Body of pancreas (tissue), 4 donors: ENCODE results near the gene TPGS2. TPM values are rescaled to one million over a fixed set of nuclear protein-coding genes. Genes with fewer than 3 reads are reported as not detected.
"Not testable (repeated sequence)": the region's sequence is repeated elsewhere in the genome, so short reads cannot be mapped to it uniquely, and the experiment has no call there.

ENCODE experiments used
- ATAC-seq: fragments of 150-250 bp; one replicate; pipeline ENCODE4 v1.9.1; 2016
- DNase-seq, 4 donors: peaks; one replicate each; pipeline ENCODE4 v3.0.0-alpha.2; 2019
- H3K27ac ChIP-seq, 4 donors: fragments of 200-600 bp; sonication (generic); 1 replicate in 3 of 4; 2 replicates in 1 of 4; pipeline versions ENCODE4 v1.5.1 to v1.6.1; 2016 to 2019; ENCODE audit warnings: mild to moderate bottlenecking in 1 of 4, mixed read lengths in 1 of 4, moderate library complexity in 1 of 4
- H3K27me3 ChIP-seq, 2 donors: fragments of 200-600 bp; sonication (generic); one replicate each; pipeline ENCODE4 v1.6.0; 2016; ENCODE audit warnings: mild to moderate bottlenecking in 1 of 2
- H3K36me3 ChIP-seq, 2 donors: fragments of 200-600 bp; sonication (generic); replicated peaks in 1 of 2; 2 replicates each; pipeline ENCODE4 v1.5.1; 2016; ENCODE audit warnings: low read depth in 2 of 2; ENCODE audit not compliant: insufficient read depth in 1 of 2
- H3K4me1 ChIP-seq: fragments of 200-600 bp; sonication (generic); one replicate; pipeline ENCODE4 v1.6.0; 2016
- H3K4me3 ChIP-seq, 2 donors: fragments of 200-600 bp; sonication (generic); 1 replicate in 1 of 2; 2 replicates in 1 of 2; pipeline ENCODE4 v1.5.1; 2016 to 2019
- H3K9me3 ChIP-seq, 3 donors: fragments of 200-600 bp; sonication (generic); 1 replicate in 2 of 3; 2 replicates in 1 of 3; pipeline ENCODE4 v1.5.1; 2016
- CTCF ChIP-seq, 7 experiments: fragments of 450-650 bp in 4 of 7; fragments of 200-600 bp in 3 of 7; sonication (generic) in 3 of 7; IDR thresholded peaks; one replicate each; pipeline ENCODE4 v1.5.1; 2016 to 2019; ENCODE audit warnings: antibody characterized with exemption in 7 of 7
- POLR2A ChIP-seq, 3 donors: fragments of 450-650 bp; IDR thresholded peaks; one replicate each; pipeline ENCODE4 v1.6.1; 2016; ENCODE audit warnings: antibody characterized with exemption in 3 of 3, mild to moderate bottlenecking in 2 of 3
- WGBS, 2 donors: methylation state at CpG; one replicate each; pipeline ENCODE4 v1.1.5; 2017; 5-methylcytosine and 5-hydroxymethylcytosine counted together
- intact Hi-C: fragments of 100-400 bp; cut with DNase I; formaldehyde crosslinking; loops from one replicate; pipeline ENCODE4 v1.15.1; 2023
- total RNA-seq, 2 donors: library from RNA; depleted of rRNA; stranded (reverse); fragments of >200 nt; gene quantifications; one replicate each; pipeline ENCODE4 v1.1.0, GENCODE V29; 2016

Gene TPGS2
- total RNA-seq, 2 donors from 2014 or later, result 32.2 to 33.9 TPM

- no peaks in the 10 kb centered on the region for H3K27me3 ChIP-seq
- no peaks in the 10 kb centered on the region for H3K36me3 ChIP-seq
- ATAC-seq, result no peak
- 76 to 80% methylated on average over 6 of the region's 6 CpGs for WGBS, 2 donors
- DNase-seq, result peak in 3 of 4 donors; percentile 28 to 60 (median 44)
- H3K9me3 ChIP-seq, result no peaks in the 10 kb centered on the region
- H3K4me3 ChIP-seq, result no peak overlapping the region
- TF ChIP-seq CTCF (IDR thresholded peaks at IDR 0.05) (peak in 6 of 7 experiments; percentile 19 to 47 (median 35)), POLR2A (IDR thresholded peaks at IDR 0.05) (no peak)
- peaks cover 17% of the 10 kb centered on the region for H3K4me1 ChIP-seq
- intact Hi-C loops, result no loop called here
- H3K27ac ChIP-seq, result no peak overlapping the region
These were observed 59.0 kb downstream of the TPGS2 start for GRCh38 chr18:36769611-36770314.

- Histone ChIP-seq H3K9me3 (no peaks in the 10 kb centered on the region), H3K27ac (no peak overlapping the region), H3K4me1 (peaks cover 17% of the 10 kb centered on the region), H3K4me3 (no peak overlapping the region), H3K27me3 (no peaks in the 10 kb centered on the region), H3K36me3 (no peaks in the 10 kb centered on the region)
- no peak for DNase-seq
- WGBS, 2 donors, result 90 to 91% methylated on average over 10 of the region's 10 CpGs
- intact Hi-C loops, result no loop called here
- ATAC-seq, result no peak
- TF ChIP-seq CTCF (IDR thresholded peaks at IDR 0.05), result no peak
- no peak for TF ChIP-seq POLR2A (IDR thresholded peaks at IDR 0.05)
These were observed 59.6 kb downstream of the TPGS2 start for GRCh38 chr18:36769172-36769571.

- no peaks in the 10 kb centered on the region for H3K27me3 ChIP-seq
- no peak for TF ChIP-seq POLR2A (IDR thresholded peaks at IDR 0.05)
- TF ChIP-seq CTCF (IDR thresholded peaks at IDR 0.05), result no peak
- no peak overlapping the region for H3K4me3 ChIP-seq
- intact Hi-C loops, result no loop called here
- H3K9me3 ChIP-seq, result no peaks in the 10 kb centered on the region
- no peak overlapping the region for H3K27ac ChIP-seq
- ATAC-seq, result no peak
- H3K36me3 ChIP-seq, result no peaks in the 10 kb centered on the region
- no peak for DNase-seq
- 19 to 33% methylated on average over 3 of the region's 3 CpGs for WGBS, 2 donors
- peaks cover 8% of the 10 kb centered on the region for H3K4me1 ChIP-seq
These were observed 62.0 kb downstream of the TPGS2 start for GRCh38 chr18:36766836-36767235.

GRCh38 chr18:36762965-36763364, 65.8 kb downstream of the TPGS2 start:
- H3K27me3 ChIP-seq, H3K4me3 ChIP-seq, H3K27ac ChIP-seq, intact Hi-C loops, DNase-seq, ATAC-seq, H3K36me3 ChIP-seq, H3K9me3 ChIP-seq: not testable (repeated sequence)
- peaks cover 15% of the 10 kb centered on the region for H3K4me1 ChIP-seq
- 90% methylated on average over 26 of the region's 26 CpGs for WGBS, 2 donors

GRCh38 chr18:36762074-36762473, 66.7 kb downstream of the TPGS2 start:
- no peaks in the 10 kb centered on the region for H3K36me3 ChIP-seq
- no peak overlapping the region for H3K4me3 ChIP-seq
- ATAC-seq (no peak), DNase-seq (no peak)
- H3K4me1 ChIP-seq, result peaks cover 15% of the 10 kb centered on the region
- TF ChIP-seq POLR2A (IDR thresholded peaks at IDR 0.05) (no peak), CTCF (IDR thresholded peaks at IDR 0.05) (no peak)
- intact Hi-C loops, result no loop called here
- no peaks in the 10 kb centered on the region for H3K9me3 ChIP-seq
- no peak overlapping the region for H3K27ac ChIP-seq
- WGBS, 2 donors, result 77 to 79% methylated on average over 2 of the region's 2 CpGs
- no peaks in the 10 kb centered on the region for H3K27me3 ChIP-seq
